ENCODE results near the gene FAIM2.

The FAIM2 gene

GRCh38 chr12:49843411-49843810 is 60.3 kb downstream of the FAIM2 start:
- H3K36me3 Mint-ChIP-seq (ENCODE audit: low read depth), result peaks cover 8% of the 10 kb centered on the region
- H3K9me3 Mint-ChIP-seq, result peaks cover 4% of the 10 kb centered on the region
- peak overlapping the region; percentile 94 for H3K4me3 Mint-ChIP-seq

GRCh38 chr12:49842519-49843352 is 61.0 kb downstream of the FAIM2 start, which contains the start of gene BCDIN3D:
Gene BCDIN3D (minus strand): TSS chr12:49843106. CDS start chr12:49843087, 19 bp downstream.
- H3K4me1 Mint-ChIP-seq (ENCODE audit: low read depth), result peaks cover 29% of the 10 kb centered on the region
- peaks cover 4% of the 10 kb centered on the region for H3K9me3 Mint-ChIP-seq
- H3K27ac Mint-ChIP-seq, result peak within 1 kb of the TSS; percentile 85
- DNase-seq (ENCODE audit: low spot score), result peak; percentile 94
- peak within 1 kb of the TSS; percentile 94 for H3K4me3 Mint-ChIP-seq
- peaks cover 13% of the 10 kb centered on the region for H3K36me3 Mint-ChIP-seq (ENCODE audit: low read depth)
- H3K27me3 Mint-ChIP-seq (ENCODE audit: low read depth), result peaks cover 3% of the 10 kb centered on the region

More at GRCh38 chr12:49843411-49843810, 60.3 kb downstream of the FAIM2 start:
- H3K4me1 Mint-ChIP-seq (ENCODE audit: low read depth), result peaks cover 29% of the 10 kb centered on the region
- no peak for DNase-seq (ENCODE audit: low spot score)
- H3K27me3 Mint-ChIP-seq (ENCODE audit: low read depth), result peaks cover 7% of the 10 kb centered on the region
- H3K27ac Mint-ChIP-seq, result peak overlapping the region; percentile 85

GRCh38 chr12:49838973-49839633 is 64.6 kb downstream of the FAIM2 start:
- Mint-ChIP-seq H3K4me3 (no peak overlapping the region), H3K27ac (no peak overlapping the region), H3K36me3 (ENCODE audit: low read depth) (peaks cover 12% of the 10 kb centered on the region), H3K27me3 (ENCODE audit: low read depth) (no peaks in the 10 kb centered on the region), H3K9me3 (no peaks in the 10 kb centered on the region), H3K4me1 (ENCODE audit: low read depth) (peaks cover 22% of the 10 kb centered on the region)
- no peak for DNase-seq (ENCODE audit: low spot score)

- peaks cover 13% of the 10 kb centered on the region for H3K4me1 Mint-ChIP-seq (ENCODE audit: low read depth)
- H3K27ac Mint-ChIP-seq, result no peak overlapping the region
- H3K4me3 Mint-ChIP-seq, result no peak overlapping the region
- peaks cover 10% of the 10 kb centered on the region for H3K27me3 Mint-ChIP-seq (ENCODE audit: low read depth)
- no peak for DNase-seq (ENCODE audit: low spot score)
- H3K36me3 Mint-ChIP-seq (ENCODE audit: low read depth), result peaks cover 3% of the 10 kb centered on the region
- H3K9me3 Mint-ChIP-seq, result no peaks in the 10 kb centered on the region
Observed at GRCh38 chr12:49832836-49833421, 70.8 kb downstream of the FAIM2 start.

GRCh38 chr12:49831717-49832116 is 72.0 kb downstream of the FAIM2 start:
- H3K36me3 Mint-ChIP-seq (ENCODE audit: low read depth), result no peaks in the 10 kb centered on the region
- peaks cover 20% of the 10 kb centered on the region for H3K27me3 Mint-ChIP-seq (ENCODE audit: low read depth)
- no peak for DNase-seq (ENCODE audit: low spot score)
- no peaks in the 10 kb centered on the region for H3K9me3 Mint-ChIP-seq
- no peak overlapping the region for H3K27ac Mint-ChIP-seq
- peaks cover 13% of the 10 kb centered on the region for H3K4me1 Mint-ChIP-seq (ENCODE audit: low read depth)
- H3K4me3 Mint-ChIP-seq, result no peak overlapping the region

- peak within 1 kb of the TSS; percentile 97 for H3K4me3 Mint-ChIP-seq
- peak; percentile 91 for DNase-seq (ENCODE audit: low spot score)
- H3K9me3 Mint-ChIP-seq, result no peaks in the 10 kb centered on the region
- H3K27me3 Mint-ChIP-seq (ENCODE audit: low read depth), result peaks cover 24% of the 10 kb centered on the region
- H3K36me3 Mint-ChIP-seq (ENCODE audit: low read depth), result no peaks in the 10 kb centered on the region
- H3K27ac Mint-ChIP-seq, result peak within 1 kb of the TSS; percentile 89
- peaks cover 17% of the 10 kb centered on the region for H3K4me1 Mint-ChIP-seq (ENCODE audit: low read depth)
Observed at GRCh38 chr12:49828133-49829091, 75.3 kb downstream of the FAIM2 start, which contains the start of gene NCKAP5L. Gene NCKAP5L (minus strand): TSS chr12:49828413. CDS start chr12:49804044, 24,369 bp downstream.

GRCh38 chr12:49827401-49828099 is 76.2 kb downstream of the FAIM2 start:
- Mint-ChIP-seq H3K27me3 (ENCODE audit: low read depth) (peaks cover 24% of the 10 kb centered on the region), H3K4me1 (ENCODE audit: low read depth) (peaks cover 15% of the 10 kb centered on the region), H3K27ac (no peak overlapping the region), H3K4me3 (peak overlapping the region; percentile 63), H3K36me3 (ENCODE audit: low read depth) (no peaks in the 10 kb centered on the region), H3K9me3 (no peaks in the 10 kb centered on the region)
- DNase-seq (ENCODE audit: low spot score), result peak; percentile 15

GRCh38 chr12:49827051-49827400 is 76.7 kb downstream of the FAIM2 start:
- H3K27ac Mint-ChIP-seq, result no peak overlapping the region
- no peaks in the 10 kb centered on the region for H3K36me3 Mint-ChIP-seq (ENCODE audit: low read depth)
- no peak for DNase-seq (ENCODE audit: low spot score)
- H3K9me3 Mint-ChIP-seq, result no peaks in the 10 kb centered on the region
- H3K4me1 Mint-ChIP-seq (ENCODE audit: low read depth), result peaks cover 15% of the 10 kb centered on the region
- H3K27me3 Mint-ChIP-seq (ENCODE audit: low read depth), result peaks cover 21% of the 10 kb centered on the region
- peak overlapping the region; percentile 63 for H3K4me3 Mint-ChIP-seq

- Mint-ChIP-seq H3K36me3 (ENCODE audit: low read depth) (no peaks in the 10 kb centered on the region), H3K4me1 (ENCODE audit: low read depth) (peaks cover 21% of the 10 kb centered on the region), H3K27ac (no peak overlapping the region), H3K9me3 (no peaks in the 10 kb centered on the region), H3K4me3 (no peak overlapping the region), H3K27me3 (ENCODE audit: low read depth) (peaks cover 21% of the 10 kb centered on the region)
- no peak for DNase-seq (ENCODE audit: low spot score)
Observed at GRCh38 chr12:49825971-49826421, 77.7 kb downstream of the FAIM2 start.

GRCh38 chr12:49825360-49825970 is 78.2 kb downstream of the FAIM2 start:
- H3K27me3 Mint-ChIP-seq (ENCODE audit: low read depth), result peaks cover 21% of the 10 kb centered on the region
- no peaks in the 10 kb centered on the region for H3K36me3 Mint-ChIP-seq (ENCODE audit: low read depth)
- peaks cover 24% of the 10 kb centered on the region for H3K4me1 Mint-ChIP-seq (ENCODE audit: low read depth)
- H3K27ac Mint-ChIP-seq, result no peak overlapping the region
- DNase-seq (ENCODE audit: low spot score), result no peak
- H3K4me3 Mint-ChIP-seq, result no peak overlapping the region
- H3K9me3 Mint-ChIP-seq, result no peaks in the 10 kb centered on the region

GRCh38 chr12:49824895-49825294 is 78.8 kb downstream of the FAIM2 start:
- peaks cover 24% of the 10 kb centered on the region for H3K4me1 Mint-ChIP-seq (ENCODE audit: low read depth)
- H3K36me3 Mint-ChIP-seq (ENCODE audit: low read depth), result no peaks in the 10 kb centered on the region

GRCh38 chr12:49824416-49824815 is 79.3 kb downstream of the FAIM2 start:
- H3K4me3 Mint-ChIP-seq, result no peak overlapping the region
- H3K36me3 Mint-ChIP-seq (ENCODE audit: low read depth), result no peaks in the 10 kb centered on the region
- H3K27ac Mint-ChIP-seq, result no peak overlapping the region
- H3K9me3 Mint-ChIP-seq, result no peaks in the 10 kb centered on the region
- DNase-seq (ENCODE audit: low spot score), result no peak
- peaks cover 26% of the 10 kb centered on the region for H3K4me1 Mint-ChIP-seq (ENCODE audit: low read depth)
- peaks cover 21% of the 10 kb centered on the region for H3K27me3 Mint-ChIP-seq (ENCODE audit: low read depth)

More at GRCh38 chr12:49824895-49825294, 78.8 kb downstream of the FAIM2 start:
- Mint-ChIP-seq H3K27ac (no peak overlapping the region), H3K4me3 (no peak overlapping the region), H3K9me3 (no peaks in the 10 kb centered on the region), H3K27me3 (ENCODE audit: low read depth) (peaks cover 21% of the 10 kb centered on the region)
- DNase-seq (ENCODE audit: low spot score), result no peak
